ENCODE data around the gene PDIK1L. TPM values are rescaled to one million over a fixed set of nuclear protein-coding genes. Genes with fewer than 3 reads are reported as not detected.

The PDIK1L gene
- total and polyA plus RNA-seq, 9 of the 15 experiments (the other 6 are each of a cell fraction or from before 2014, with no cell fraction given), result 12.8 to 30.2 (median 21.5) TPM

DNA sequence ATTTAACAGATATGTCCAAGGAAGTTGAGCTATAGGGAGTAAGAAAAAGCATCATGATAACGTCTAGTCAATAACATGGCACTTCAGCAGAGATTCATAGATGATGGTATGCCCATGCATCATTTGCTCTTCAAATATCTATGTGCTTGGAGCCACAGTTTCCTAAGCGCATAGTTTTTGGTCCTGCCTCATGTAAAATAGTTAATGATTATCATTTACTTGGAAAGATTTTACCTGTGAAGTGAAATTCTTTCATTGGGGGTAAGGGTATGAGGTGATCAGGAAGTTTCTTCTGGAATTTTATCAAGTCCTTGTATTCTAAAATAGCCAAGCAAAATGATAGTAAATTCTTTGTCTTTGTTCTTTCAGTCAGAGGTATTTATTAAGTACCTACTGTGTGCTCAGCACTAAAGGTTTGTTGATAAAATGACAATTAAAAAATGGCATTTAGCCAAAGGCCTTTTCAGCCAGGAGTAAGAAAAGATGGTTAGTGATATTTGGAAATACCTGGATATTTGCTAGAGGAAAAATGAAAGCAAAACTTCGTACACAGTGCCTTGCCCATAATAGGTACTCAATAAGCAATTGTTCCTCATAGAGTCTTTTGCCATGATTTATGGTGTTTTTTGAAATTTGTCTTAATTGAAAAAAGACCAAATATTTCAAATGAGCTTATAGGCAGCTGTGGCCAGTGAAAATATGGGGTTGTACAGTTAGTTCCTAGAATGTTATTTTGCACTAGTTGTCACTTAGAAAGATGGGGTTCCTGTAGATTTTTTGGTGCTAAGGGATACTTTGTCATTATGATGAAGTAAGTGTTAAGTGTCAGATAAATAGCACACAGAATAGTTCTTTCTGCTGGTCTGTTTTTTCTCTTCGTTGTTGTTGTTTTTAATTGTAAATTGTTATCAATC, 13.1 kb downstream of the PDIK1L start (continued):
- TF ChIP-seq SMARCE1 (IDR thresholded peaks at IDR 0.05), result no peak; the same call in 1 of the 2 replicates
- TF ChIP-seq CXXC5 (CRISPR knock-in tag; IDR thresholded peaks at IDR 0.05), result peak; percentile 43
- no peak for TF ChIP-seq ARID2 (IDR thresholded peaks at IDR 0.05)
- TF ChIP-seq HNRNPUL1 (IDR thresholded peaks at IDR 0.05; ENCODE audit: low read length), result no peak
- TF ChIP-seq, protein P1, sequence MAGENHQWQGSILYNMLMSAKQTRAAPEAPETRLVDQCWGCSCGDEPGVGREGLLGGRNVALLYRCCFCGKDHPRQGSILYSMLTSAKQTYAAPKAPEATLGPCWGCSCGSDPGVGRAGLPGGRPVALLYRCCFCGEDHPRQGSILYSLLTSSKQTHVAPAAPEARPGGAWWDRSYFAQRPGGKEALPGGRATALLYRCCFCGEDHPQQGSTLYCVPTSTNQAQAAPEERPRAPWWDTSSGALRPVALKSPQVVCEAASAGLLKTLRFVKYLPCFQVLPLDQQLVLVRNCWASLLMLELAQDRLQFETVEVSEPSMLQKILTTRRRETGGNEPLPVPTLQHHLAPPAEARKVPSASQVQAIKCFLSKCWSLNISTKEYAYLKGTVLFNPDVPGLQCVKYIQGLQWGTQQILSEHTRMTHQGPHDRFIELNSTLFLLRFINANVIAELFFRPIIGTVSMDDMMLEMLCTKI (IDR thresholded peaks at IDR 0.05; ENCODE audit: partially characterized antibody), result no peak
- TF ChIP-seq FOXK2 (conservative IDR thresholded peaks at IDR 0.05 in 1 of 2, IDR thresholded peaks at IDR 0.05 in 1 of 2; ENCODE audit: low read depth in 2 of 2), result no peak
- no peak for TF ChIP-seq BRF1 (IDR thresholded peaks at IDR 0.05; ENCODE audit: borderline replicate concordance, extremely low read depth, insufficient read length)
- TF ChIP-seq, protein P2, sequence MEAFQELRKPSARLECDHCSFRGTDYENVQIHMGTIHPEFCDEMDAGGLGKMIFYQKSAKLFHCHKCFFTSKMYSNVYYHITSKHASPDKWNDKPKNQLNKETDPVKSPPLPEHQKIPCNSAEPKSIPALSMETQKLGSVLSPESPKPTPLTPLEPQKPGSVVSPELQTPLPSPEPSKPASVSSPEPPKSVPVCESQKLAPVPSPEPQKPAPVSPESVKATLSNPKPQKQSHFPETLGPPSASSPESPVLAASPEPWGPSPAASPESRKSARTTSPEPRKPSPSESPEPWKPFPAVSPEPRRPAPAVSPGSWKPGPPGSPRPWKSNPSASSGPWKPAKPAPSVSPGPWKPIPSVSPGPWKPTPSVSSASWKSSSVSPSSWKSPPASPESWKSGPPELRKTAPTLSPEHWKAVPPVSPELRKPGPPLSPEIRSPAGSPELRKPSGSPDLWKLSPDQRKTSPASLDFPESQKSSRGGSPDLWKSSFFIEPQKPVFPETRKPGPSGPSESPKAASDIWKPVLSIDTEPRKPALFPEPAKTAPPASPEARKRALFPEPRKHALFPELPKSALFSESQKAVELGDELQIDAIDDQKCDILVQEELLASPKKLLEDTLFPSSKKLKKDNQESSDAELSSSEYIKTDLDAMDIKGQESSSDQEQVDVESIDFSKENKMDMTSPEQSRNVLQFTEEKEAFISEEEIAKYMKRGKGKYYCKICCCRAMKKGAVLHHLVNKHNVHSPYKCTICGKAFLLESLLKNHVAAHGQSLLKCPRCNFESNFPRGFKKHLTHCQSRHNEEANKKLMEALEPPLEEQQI (IDR thresholded peaks at IDR 0.05), result no peak
- TF ChIP-seq HDAC3 (IDR thresholded peaks at IDR 0.05; ENCODE audit: borderline replicate concordance, partially characterized antibody), result no peak
- TF ChIP-seq, protein P3, sequence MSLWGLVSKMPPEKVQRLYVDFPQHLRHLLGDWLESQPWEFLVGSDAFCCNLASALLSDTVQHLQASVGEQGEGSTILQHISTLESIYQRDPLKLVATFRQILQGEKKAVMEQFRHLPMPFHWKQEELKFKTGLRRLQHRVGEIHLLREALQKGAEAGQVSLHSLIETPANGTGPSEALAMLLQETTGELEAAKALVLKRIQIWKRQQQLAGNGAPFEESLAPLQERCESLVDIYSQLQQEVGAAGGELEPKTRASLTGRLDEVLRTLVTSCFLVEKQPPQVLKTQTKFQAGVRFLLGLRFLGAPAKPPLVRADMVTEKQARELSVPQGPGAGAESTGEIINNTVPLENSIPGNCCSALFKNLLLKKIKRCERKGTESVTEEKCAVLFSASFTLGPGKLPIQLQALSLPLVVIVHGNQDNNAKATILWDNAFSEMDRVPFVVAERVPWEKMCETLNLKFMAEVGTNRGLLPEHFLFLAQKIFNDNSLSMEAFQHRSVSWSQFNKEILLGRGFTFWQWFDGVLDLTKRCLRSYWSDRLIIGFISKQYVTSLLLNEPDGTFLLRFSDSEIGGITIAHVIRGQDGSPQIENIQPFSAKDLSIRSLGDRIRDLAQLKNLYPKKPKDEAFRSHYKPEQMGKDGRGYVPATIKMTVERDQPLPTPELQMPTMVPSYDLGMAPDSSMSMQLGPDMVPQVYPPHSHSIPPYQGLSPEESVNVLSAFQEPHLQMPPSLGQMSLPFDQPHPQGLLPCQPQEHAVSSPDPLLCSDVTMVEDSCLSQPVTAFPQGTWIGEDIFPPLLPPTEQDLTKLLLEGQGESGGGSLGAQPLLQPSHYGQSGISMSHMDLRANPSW (CRISPR knock-in tag; IDR thresholded peaks at IDR 0.05), result no peak
- no peak for TF ChIP-seq CAMTA2 (CRISPR knock-in tag; conservative IDR thresholded peaks at IDR 0.05)
- TF ChIP-seq CTBP1 (IDR thresholded peaks at IDR 0.05; ENCODE audit: borderline replicate concordance), result no peak
- TF ChIP-seq FOXJ2 (tag; IDR thresholded peaks at IDR 0.05), result no peak
- no peak for TF ChIP-seq ILK (tag; IDR thresholded peaks at IDR 0.05; ENCODE audit: borderline replicate concordance, low read depth)
- TF ChIP-seq NR1H2 (CRISPR knock-in tag; IDR thresholded peaks at IDR 0.05), result no peak
- TF ChIP-seq, protein P4, sequence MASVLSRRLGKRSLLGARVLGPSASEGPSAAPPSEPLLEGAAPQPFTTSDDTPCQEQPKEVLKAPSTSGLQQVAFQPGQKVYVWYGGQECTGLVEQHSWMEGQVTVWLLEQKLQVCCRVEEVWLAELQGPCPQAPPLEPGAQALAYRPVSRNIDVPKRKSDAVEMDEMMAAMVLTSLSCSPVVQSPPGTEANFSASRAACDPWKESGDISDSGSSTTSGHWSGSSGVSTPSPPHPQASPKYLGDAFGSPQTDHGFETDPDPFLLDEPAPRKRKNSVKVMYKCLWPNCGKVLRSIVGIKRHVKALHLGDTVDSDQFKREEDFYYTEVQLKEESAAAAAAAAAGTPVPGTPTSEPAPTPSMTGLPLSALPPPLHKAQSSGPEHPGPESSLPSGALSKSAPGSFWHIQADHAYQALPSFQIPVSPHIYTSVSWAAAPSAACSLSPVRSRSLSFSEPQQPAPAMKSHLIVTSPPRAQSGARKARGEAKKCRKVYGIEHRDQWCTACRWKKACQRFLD (CRISPR knock-in tag; IDR thresholded peaks at IDR 0.05), result peak; percentile 60
